PC-3 (cell line): Measurements from ENCODE around the gene RBM34.

Source experiments
- EZH2 ChIP-seq: fragments of 300-600 bp; sonication (generic); IDR thresholded peaks from one replicate; pipeline ENCODE4 v1.6.1; 2017; ENCODE audit warnings: antibody characterized with exemption, mild to moderate bottlenecking, low read length; ENCODE audit not compliant: unreplicated experiment
- EZH2phosphoT487 ChIP-seq: fragments of 300-600 bp; sonication (generic); IDR thresholded peaks from 2 replicates; pipeline ENCODE4 v1.6.1; 2018; ENCODE audit warnings: mild to moderate bottlenecking, antibody characterized with exemption, low read length, borderline replicate concordance
- TF ChIP-seq, protein P1 (sequence below): fragments of 300-600 bp; sonication (generic); conservative IDR thresholded peaks from 2 replicates; pipeline ENCODE4 v1.5.1; 2017; ENCODE audit warnings: antibody characterized with exemption, low read depth, mild to moderate bottlenecking, low read length

GRCh38 chr1:235124665-235125064 lies 36.4 kb downstream of the RBM34 start:
- TF ChIP-seq, protein P1, sequence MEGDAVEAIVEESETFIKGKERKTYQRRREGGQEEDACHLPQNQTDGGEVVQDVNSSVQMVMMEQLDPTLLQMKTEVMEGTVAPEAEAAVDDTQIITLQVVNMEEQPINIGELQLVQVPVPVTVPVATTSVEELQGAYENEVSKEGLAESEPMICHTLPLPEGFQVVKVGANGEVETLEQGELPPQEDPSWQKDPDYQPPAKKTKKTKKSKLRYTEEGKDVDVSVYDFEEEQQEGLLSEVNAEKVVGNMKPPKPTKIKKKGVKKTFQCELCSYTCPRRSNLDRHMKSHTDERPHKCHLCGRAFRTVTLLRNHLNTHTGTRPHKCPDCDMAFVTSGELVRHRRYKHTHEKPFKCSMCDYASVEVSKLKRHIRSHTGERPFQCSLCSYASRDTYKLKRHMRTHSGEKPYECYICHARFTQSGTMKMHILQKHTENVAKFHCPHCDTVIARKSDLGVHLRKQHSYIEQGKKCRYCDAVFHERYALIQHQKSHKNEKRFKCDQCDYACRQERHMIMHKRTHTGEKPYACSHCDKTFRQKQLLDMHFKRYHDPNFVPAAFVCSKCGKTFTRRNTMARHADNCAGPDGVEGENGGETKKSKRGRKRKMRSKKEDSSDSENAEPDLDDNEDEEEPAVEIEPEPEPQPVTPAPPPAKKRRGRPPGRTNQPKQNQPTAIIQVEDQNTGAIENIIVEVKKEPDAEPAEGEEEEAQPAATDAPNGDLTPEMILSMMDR: no peak
- TF ChIP-seq EZH2 (no peak), EZH2phosphoT487 (no peak)
